HG02852 (cell line): ENCODE measurements around the gene GNAI3.
A peak's percentile ranks its signal among the peaks of the same experiment; 100 is the strongest.

Experiments used
- ATAC-seq: cut with Tn5 transposase; IDR thresholded peaks from one replicate; pipeline ENCODE4 v1.9.1; 2021; ENCODE audit warnings: mild to moderate bottlenecking, moderate library complexity; ENCODE audit not compliant: unreplicated experiment

The GNAI3 gene

DNA sequence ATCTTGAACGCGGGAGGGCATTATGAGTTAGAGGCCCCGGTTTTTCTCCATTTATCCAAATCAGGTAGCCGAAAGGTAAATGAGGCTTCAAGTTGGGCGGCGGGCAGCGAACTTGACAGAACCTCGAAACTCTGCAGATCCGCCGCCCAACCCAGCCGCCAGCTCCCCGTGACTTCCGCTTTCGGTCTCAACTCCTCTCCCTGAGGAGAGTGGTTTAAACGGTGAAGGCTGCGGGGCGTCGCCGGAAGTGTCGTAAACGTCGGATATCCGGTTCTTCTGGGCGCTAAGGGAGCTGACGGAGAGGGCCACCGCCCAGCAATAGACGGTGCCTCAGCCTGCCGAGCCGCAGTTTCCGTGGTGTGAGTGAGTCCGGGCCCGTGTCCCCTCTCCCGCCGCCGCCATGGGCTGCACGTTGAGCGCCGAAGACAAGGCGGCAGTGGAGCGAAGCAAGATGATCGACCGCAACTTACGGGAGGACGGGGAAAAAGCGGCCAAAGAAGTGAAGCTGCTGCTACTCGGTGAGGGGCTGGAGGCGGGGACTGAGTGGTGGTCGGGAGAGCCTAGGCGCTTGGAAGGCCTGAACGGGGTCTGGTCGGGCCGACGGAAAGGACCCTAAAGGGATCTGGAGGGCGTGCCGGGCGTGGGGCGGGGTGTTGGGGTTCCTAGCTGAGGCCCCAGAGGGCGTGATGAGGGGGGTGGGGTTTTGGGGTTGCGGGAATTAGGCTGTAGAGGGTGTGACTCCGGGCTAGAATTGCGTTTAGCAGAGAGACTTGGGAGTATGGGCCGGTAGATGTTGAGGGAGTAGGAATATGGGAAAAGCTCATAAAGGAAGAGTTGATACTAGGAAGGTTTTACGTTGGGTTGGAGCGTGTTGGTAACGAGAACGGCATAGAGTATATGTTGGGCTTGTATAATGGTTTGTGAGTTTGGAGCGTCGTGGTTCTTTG lies at the start of gene GNAI3:
TSS of gene GNAI3 (plus strand) at position 295 of the 947 bp plus-strand sequence. CDS start at position 401, 106 bp downstream.
- ATAC-seq, result peak; percentile 95

DNA sequence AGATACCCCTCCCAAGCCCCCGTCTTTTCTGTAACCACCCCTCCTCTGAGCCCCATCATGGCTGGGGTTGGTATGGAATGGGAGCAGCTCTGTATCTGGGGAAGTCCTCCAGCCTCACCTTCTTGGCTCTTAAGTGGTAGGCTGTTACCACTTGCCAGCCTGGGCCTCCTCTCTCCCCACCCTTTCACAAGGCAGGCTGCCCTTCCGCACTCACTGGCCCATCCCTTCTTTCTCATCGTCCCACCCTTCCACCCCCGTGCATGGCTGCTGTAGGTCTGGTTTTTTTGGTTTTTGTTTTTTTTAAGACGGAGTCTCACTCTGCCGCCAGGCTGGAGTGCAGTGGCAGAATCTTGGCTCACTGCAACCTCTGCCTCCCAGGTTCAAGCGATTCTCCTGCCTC lies 49.3 kb upstream of the GNAI3 start:
- ATAC-seq, result no peak

DNA sequence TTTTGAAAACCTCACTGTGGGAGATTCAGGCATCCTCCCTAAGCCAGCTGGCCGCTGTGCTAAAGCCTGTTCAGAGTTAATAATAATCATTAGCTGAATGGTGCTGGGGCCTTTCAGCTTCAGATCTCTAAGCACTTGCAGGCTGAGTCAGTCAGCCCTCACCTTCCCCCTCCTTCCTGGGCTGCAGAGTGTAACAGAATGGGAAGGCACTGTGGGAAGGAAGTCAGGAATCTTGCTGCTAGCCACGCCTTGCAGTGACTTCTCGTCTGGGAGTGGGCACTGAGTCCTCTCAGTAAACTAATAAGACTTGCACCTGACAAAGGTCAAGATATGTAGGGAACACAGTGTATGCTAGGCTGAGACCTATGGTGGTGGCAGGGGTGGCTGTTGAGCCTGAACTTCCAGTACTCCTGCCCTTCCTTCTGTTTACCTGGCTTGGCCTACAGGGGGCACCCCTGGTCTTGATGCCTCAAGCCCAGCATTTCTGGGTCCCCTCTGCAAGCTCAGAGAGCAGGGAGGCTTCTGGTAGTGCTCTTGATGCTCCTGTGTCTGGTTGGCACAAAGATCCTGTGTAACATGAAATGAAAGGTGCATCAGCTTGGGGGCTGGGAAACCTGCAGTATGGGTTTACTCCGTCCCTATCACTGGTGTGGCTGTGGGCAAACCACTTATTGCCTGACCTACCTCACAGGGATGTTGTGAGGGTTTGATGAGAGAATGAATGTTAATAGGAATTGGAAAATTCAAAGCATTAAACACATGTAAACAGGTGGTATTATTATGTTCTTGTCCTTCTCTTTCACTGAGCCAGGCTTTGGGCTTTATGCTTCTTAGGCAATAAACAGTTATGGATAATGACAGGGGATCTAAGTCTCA lies 48.5 kb upstream of the GNAI3 start:
- no peak for ATAC-seq

DNA sequence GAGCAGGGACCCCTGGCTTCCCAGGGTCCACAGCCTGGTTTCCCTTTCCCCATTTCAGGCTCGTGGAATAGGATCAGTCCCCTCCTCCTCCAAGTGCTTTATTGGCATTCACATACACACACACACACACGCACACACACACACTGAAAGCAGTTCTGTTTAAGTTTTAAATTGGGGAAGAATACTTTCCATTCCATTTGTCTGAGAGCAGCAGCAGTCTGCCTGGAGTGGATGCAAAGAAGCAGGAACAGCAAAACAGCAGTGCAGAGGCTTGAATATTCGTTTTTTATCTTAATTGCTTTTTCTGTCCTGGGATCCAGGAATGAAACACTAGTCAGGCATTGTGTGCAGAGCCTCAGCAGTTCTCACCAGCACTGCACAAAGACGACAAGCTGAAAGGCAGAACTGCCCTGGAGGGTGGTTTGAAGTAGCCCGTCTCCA lies 47.5 kb upstream of the GNAI3 start:
- ATAC-seq, result no peak

DNA sequence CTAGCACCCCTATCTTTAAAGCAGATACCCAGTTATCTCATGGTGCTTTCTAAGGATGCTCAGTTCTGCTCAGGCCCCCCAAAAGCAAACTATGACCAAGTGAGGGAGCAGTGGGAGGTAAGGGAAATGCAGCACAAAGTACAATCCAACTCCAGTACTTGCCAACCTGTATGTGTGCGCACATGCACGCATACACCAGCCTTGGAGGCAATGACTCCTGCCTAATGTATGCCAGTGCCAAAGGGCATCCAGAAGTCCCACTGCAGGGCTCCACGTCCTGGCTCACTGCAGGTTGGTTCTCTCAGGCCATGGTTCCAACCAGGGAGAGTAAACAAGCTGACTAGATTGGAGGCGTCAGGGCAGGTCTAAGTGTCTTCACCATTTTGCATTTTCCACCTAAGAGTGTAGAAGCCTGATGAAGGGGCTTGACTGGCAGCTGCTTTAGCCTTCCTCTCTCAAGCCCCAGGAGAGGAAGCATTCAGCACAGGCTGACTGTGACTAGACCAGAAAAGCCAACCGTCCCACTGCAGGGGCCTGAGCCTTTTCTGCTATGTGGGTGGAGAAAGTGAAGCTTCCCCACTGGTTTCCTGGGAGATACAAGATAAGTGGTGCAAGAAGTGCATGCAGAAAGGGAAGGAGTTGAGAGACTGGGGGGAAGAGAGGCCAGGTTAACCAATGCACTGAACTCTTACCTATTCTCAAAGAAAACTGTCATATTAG lies 46.6 kb upstream of the GNAI3 start:
- ATAC-seq, result no peak

DNA sequence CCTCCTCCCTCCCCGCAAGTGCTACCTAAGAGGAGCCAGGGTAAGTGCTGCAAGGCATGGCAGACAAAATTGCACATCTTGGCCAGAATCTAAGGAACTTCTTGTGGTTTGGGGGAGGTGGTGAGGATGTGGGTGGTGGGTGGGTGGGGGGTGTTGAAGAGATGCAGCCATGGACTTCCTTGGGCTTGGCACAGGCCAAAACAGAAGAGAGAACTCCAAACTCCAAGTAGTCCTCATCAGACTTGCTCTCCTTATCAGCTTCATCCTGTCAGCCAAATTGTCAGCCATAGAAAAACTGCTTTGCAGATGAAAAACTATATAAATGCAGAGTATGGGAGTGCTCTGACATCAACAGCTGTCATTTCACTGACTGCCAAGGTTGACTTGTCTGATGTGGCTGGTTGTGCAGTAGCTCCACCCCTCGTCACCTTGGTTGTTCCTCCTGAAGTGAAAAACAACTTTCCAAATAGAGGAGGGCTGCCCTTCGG lies 46.0 kb upstream of the GNAI3 start:
- no peak for ATAC-seq

DNA sequence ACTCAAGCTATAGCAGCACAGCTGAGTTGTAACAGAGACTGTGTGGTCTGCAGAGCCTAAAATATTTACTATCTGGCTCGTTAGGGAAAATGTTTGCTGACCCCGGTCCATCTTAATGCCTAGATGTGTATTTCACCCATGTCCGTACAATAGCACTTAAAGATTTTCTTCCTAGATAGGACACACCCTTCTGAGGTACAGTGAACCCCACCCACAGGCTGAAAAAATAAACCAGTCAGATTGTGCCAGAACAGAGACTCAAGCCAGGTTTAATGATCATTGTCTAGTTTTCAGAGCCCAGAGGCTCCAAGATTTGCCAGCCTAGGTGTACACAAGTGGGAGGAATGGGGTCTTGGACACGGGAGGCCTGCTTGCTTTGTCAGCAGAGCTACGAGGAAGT lies 44.5 kb upstream of the GNAI3 start:
- no peak for ATAC-seq

DNA sequence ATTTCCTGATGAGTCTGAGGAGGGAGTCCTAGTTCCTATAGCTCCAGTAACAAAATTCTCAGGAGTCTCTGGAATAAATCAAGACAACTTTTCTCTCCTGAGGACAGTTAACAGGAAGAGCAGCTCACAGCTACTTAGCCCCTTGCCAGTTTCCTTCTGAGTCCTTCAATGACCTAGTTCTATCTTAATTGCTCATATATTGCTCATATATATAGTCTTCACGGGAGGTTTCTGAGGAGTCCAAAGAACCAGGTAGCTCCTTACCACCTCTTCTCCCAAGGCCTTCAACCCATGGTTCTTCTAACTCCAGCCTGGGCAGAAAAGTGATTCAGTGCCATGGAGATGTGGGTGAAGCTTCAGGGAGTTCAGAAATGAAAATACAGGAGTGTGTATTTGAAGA lies 43.4 kb upstream of the GNAI3 start:
- no peak for ATAC-seq

DNA sequence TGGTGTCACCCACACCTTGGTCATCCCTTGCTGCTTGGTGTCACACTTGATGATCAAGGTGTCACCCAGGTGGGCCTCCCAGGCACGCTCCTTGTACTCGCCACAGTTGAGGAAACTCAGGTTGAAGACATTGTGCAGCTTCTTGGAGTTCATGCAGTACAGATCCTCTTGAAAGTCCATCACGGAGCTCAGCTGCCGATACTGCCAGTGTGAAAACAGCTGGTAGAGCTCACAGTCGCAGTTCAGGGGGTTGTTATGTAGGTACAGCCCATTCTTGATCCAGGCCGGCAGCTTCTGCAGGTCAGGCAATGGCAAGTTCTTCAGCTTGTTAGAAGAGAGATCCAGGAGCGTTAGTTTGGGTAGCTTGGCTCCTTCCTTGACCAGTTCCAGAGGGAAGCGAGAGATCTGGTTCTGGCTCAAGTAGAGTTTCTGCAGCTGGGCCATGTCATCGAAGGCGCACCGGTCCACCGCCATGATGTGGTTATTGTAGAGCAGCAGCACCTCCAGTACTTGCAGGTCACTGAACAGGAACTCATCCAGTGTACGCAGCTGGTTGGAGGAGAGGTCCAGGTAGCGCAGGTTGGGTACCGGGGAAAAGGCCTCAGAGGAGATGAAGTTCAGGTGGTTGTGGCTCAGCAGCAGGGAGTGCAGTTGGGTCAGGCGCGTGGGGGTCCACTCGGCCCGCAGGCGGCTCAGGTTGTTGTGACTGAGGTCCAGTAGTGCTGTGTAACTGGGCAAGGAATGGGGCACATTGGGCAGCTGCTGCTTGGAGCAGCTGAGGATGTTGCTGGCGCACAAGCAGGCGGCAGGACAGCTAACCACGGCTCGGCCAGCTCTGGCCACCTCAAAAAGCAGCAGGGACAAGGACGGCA lies 40.2 kb upstream of the GNAI3 start:
- no peak for ATAC-seq

DNA sequence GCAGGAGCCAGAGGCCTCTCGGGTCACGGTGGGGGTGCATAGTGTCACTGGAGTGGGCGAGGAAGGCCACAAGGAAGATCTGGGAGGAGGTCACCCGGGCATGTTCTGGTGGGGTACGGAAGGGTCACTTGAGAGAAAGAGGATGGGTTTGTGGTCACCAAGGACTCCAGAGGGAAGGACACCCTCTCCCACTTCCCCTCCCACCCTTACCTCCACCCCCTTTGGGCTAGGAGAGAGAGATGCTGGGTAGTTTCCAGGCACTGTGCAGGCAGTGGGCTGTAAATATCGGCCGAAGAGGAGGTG lies 39.6 kb upstream of the GNAI3 start:
- no peak for ATAC-seq

DNA sequence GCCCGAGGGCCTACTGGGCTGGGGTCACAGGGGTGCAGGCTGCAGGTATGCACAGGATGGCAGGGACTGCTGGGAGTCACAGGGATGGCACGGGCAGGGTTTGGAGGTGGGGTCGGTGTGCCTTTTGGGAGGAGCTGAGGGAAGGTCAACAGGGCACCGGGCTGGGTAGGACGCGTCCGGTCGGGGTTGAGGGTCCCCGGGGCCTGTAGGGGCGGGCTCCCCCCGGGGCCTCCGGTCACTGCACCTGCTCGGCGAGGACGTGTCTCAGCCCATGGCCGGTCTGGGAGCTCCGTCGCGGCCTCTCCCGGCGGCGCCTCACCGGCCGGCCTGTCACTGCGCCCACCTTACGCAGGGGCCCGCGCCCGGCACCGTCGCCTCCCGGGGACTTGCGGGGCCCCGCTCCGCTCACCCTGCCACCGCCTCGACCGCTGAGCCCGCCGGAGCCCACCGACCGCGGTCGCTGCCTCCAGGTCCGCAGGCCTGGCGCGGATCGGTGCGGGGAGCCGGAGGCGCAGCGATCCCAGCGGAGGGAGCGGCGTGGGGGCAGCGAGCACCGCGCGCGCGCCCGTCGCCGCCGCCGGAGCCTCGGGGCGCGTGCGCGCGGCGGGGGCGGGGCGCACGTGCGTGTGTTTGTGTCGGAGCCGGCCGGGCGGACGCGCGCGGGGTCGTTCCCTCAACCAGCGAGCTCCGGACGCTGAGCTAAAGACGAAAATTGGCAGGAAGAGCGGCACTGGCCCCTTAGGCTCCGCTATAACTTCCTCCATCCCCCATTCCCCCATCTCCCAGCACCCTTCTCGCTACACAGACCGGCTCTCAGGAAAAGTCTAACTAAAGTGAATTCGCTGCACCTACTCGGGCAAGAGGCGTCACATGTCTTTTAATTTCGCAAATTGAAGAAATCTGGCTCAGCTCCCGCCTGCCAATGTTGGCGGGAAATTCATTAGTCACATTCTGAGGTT lies 39.0 kb upstream of the GNAI3 start, which contains the start of gene AMIGO1:
TSS of gene AMIGO1 (minus strand) at position 552 of the 959 bp plus-strand sequence. CDS start 815 bp downstream, outside the sequence.
- ATAC-seq, result peak; percentile 66

DNA sequence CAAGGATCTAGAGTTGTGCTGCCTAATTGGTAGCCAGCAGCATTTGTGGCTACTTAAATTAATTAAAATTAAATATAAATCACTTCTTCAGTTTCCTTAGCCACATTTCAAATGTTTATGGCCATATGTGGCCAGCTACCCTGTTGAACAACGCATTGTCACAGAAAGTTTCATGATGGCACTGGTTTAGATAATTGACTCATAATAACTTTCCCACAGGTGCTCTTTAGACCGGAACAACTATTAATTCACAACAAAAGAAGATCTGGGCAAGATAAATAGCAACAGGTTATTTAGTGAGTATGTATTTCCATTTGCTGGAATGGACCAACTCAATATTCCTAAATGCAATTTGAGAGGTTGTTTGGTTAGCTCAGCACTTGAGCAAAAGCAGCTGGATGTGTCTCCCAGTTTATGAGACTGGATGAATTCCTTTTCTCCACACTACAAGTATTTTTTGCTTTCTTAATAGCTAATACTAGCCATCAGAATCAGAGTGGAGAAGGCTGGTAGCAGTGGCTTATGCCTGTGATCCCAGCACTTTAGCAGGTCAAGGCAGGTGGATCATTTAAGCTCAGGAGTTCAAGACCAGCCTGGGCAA lies 35.2 kb upstream of the GNAI3 start:
- no peak for ATAC-seq

DNA sequence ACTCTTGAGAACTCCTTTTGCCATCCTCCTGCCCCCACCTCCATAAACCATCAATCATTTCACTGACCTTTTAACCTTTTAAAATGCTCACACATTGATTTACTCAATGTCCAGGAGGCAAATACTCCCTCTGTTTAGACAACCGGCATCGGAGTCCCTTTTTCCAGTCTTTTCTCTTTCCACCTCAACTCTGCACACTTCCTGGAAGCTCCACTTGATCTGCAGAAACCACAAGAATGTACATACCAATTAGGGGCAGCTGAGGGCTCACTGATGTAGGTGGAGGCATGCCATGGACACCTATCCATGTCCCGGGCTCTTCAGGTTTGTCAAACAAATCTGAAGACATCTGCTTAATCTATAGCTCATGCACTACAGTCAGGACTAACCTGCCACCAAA lies 33.6 kb upstream of the GNAI3 start:
- ATAC-seq, result no peak

DNA sequence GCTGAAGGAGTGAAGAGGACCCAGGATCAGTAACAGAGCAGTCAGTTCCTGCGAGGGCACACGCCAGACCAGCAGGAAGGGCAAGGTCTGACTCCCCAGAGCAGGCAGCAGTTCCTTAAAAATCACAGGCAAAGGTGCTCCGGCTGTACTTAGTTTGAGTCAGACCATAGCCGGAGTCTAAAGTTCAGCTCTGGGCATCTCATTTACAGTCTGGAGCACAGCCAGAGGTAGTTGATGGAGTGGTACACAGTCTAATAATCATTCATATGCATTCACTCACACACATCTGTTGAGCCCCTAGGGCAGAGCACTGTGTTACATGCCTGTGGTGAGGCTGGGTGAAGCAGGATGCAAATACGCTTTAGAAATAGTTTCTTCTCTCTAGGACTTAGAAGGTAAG lies 31.5 kb upstream of the GNAI3 start:
- no peak for ATAC-seq

DNA sequence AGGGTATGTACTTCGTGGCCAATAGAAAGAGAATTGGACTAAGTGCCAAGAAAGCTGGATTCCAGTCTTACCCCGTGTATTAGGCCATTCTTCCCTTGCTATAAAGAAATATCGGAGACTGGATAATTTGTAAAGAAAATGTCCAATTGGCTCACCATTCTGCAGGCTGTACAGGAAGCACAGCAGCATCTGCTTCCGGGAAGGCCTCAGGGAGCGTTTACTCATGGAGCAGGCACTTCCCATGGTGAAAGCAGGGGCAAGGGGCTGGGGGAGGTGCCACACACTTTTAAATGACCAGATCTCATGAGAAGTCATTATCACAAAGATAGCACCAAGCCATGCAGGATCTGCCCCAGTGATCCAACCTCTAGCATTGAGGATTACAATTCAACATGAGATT lies 31.1 kb upstream of the GNAI3 start:
- ATAC-seq, result no peak

DNA sequence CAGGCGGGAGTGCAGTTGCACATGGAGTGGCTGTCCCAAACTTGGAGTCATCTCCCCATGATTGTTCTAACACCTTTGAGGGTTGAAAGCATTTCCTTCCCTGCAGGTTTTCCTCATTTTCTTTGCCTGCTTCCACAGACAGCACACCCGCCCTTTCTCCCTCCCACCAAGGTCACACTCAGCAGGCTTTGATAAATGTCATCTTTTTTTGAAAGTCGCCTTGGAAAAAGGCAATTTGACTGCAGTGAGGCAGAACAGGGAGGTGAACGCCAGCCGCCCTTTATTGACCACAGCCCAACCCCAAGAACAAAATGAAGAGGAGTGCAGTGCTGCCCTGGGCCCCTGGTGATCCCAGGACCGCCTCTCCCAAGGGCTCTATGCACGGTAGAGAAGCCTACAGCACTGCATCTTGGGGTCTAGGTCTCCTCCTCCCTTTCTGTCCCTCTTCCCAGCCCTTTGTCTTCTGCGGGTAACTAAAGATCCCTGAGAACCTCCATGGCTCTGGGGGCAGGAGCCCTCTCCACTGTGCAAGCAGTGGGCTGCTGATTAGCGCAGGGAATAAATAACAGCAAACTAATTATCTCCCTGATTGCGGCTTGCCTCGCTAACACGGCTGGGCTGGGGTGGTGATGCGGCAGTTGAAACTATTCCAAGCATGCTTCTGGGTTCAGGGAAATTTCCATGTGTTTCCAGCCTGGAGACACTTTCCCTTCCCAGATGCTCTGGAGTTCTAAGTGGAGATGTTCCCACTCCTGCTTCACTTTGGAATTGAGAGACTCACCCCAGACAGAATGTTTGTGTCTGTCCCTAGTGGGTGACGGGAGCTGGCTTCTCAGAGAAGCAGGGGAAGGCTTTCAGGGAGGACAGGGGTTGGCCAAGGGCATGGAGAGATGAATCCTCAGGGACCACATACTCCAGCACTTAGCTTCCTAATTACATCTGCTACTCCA lies 27.1 kb upstream of the GNAI3 start:
- no peak for ATAC-seq

DNA sequence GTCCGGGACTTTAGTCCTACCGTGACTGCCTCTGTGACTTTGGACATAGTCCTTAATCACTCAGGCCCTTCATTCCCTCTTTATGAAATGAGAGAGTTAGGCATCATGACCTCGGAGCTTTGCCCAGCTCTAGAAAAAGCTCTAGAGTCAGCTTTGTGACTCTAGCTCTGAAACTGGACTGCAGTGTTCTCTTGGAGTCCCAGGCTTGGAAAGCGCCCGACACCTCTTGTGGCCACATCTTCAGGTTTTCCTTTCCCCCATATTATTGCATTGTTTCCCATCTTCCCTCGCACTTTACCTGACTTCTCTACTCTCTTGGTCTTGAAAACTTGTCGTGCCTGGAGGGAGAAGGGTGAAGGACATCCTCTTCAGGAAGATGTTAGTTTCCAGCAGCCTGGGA lies 26.4 kb upstream of the GNAI3 start:
- ATAC-seq, result no peak
